Transverse colon (tissue), 4 donors: ENCODE data around the gene SHQ1. TPM values are rescaled to one million over a fixed set of nuclear protein-coding genes. Genes with fewer than 3 reads are reported as not detected.
"Not testable (repeated sequence)": the region's sequence is repeated elsewhere in the genome, so short reads cannot be mapped to it uniquely, and the experiment has no call there.

Source experiments
- DNase-seq: peaks from one replicate; pipeline ENCODE4 v3.0.0-alpha.2; 2019
- H3K27ac ChIP-seq, 4 donors: fragments of 200-600 bp; sonication (generic); 2 replicates each; pipeline ENCODE4 v1.5.1; 2016 to 2018; ENCODE audit warnings: inconsistent platforms in 4 of 4
- H3K27me3 ChIP-seq: fragments of 200-600 bp; sonication (generic); 2 replicates; pipeline ENCODE4 v1.5.1; 2017; ENCODE audit warnings: inconsistent platforms
- H3K36me3 ChIP-seq, 4 donors: fragments of 200-600 bp; sonication (generic); 2 replicates each; pipeline ENCODE4 v1.5.1; 2017 to 2019; ENCODE audit warnings: inconsistent platforms in 4 of 4
- H3K4me1 ChIP-seq, 4 donors: fragments of 200-600 bp; sonication (generic); 2 replicates each; pipeline ENCODE4 v1.5.1; 2017 to 2020; ENCODE audit warnings: inconsistent platforms in 4 of 4
- H3K4me3 ChIP-seq, 4 donors: fragments of 200-600 bp; sonication (generic); 1 replicate in 1 of 4; 2 replicates in 3 of 4; pipeline versions ENCODE4 v1.5.1 to v1.6.1; 2017 to 2019; ENCODE audit warnings: inconsistent platforms in 4 of 4
- H3K9me3 ChIP-seq, 2 donors: fragments of 200-600 bp; sonication (generic); 2 replicates each; pipeline ENCODE4 v1.5.1; 2017 to 2019; ENCODE audit warnings: inconsistent platforms in 2 of 2
- CTCF ChIP-seq, 5 experiments: fragments of 200-600 bp in 3 of 5; fragments of 450-650 bp in 2 of 5; sonication (generic) in 3 of 5; IDR thresholded peaks; 1 replicate in 2 of 5; 2 replicates in 3 of 5; pipeline ENCODE4 v1.5.1; 2016 to 2017; ENCODE audit warnings: antibody characterized with exemption in 5 of 5, inconsistent platforms in 3 of 5, mild to moderate bottlenecking in 2 of 5, moderate library complexity in 1 of 5
- EP300 ChIP-seq: sonication (generic); formaldehyde crosslinking; IDR thresholded peaks from one replicate; pipeline ENCODE4 v1.6.1; 2017; ENCODE audit warnings: antibody characterized with exemption, low read depth
- POLR2A ChIP-seq: fragments of 450-650 bp; IDR thresholded peaks from one replicate; pipeline ENCODE4 v1.6.1; 2016; ENCODE audit warnings: antibody characterized with exemption, mild to moderate bottlenecking, moderate library complexity
- POLR2AphosphoS5 ChIP-seq, 3 donors: sonication (generic); formaldehyde crosslinking; IDR thresholded peaks; one replicate each; pipeline ENCODE4 v1.6.1; 2016; ENCODE audit warnings: antibody characterized with exemption in 3 of 3
- WGBS, 2 donors: methylation state at CpG; one replicate each; pipeline ENCODE4 v1.1.5; 2018; ENCODE audit warnings: low coverage in 1 of 2; 5-methylcytosine and 5-hydroxymethylcytosine counted together
- in situ Hi-C, 4 donors: fragments of 200-750 bp; cut with MboI; loops; one replicate each; pipeline versions ENCODE4 v1.15.0 to v1.15.1; 2017; ENCODE audit warnings: low sequenced_read_pairs in 3 of 4, low pct_ligation_motif_present in 1 of 4, low pct_unique_long_range_greater_than_20kb in 1 of 4
- intact Hi-C: fragments of 100-400 bp; cut with DNase I; formaldehyde crosslinking; loops from one replicate; pipeline ENCODE4 v1.15.1; 2023; ENCODE audit warnings: low total_unique reads
- total RNA-seq, 4 donors: library from RNA; depleted of rRNA; stranded (reverse); fragments of >200 nt; gene quantifications; one replicate each; pipeline ENCODE4 v1.1.0, GENCODE V29; 2016

SHQ1 gene
- total RNA-seq, 4 donors from 2014 or later: 4.9 to 21.3 (median 13.1) TPM

DNA sequence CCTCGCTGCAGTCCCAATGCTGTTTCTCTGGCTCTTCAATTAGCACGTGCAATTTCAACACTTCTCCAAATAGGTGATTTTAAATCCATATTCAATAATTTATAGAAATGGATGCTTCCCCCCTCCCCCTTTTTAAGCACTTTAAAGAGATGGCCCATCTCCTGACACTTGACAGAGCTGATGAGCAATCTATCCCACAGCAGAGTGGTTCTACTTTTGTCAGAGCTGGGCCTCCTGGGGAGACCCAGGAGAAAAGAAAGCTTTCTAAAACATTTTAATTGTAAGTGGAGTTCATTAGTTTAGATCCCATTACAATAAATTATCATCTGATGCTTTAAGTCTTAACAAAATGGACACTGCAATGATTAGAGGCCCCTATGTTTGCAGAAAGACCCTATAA lies 127.7 kb downstream of the SHQ1 start:
- Histone ChIP-seq H3K27me3 (no peaks in the 10 kb centered on the region), H3K27ac (no peak overlapping the region), H3K4me1 (peaks cover 0 to 7% (median 3%) of the 10 kb centered on the region in 4 donors), H3K36me3 (no peaks in the 10 kb centered on the region), H3K9me3 (peaks cover 0 to 4% of the 10 kb centered on the region in 2 donors), H3K4me3 (no peak overlapping the region)
- in situ Hi-C loops (no loop called here), intact Hi-C loops (no loop called here)
- 80 to 98% methylated on average over 2 of the region's 2 CpGs for WGBS, 2 donors
- DNase-seq: no peak
- TF ChIP-seq EP300 (no peak), CTCF (IDR thresholded peaks at IDR 0.05) (no peak), POLR2A (no peak), POLR2AphosphoS5 (IDR thresholded peaks at IDR 0.05) (no peak)

DNA sequence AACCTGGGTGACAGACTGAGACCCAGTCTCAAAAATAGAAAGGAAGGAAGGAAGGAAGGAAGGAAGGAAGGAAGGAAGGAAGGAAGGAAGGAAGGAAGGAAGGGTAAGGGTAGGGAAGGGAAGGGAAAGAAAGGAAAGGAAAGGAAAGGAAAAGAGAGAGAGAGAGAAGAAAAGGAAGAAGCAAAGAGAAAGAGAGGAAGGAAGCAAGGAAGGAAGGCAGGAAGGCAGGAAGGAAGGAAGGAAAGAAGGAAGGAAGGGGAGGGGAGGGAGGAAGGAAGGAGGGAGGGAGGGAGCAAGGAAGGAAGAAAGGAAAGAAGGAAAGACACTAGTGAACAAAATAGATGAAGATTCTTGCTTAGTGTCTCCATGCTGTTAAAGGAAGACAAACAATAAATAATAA lies 129.1 kb downstream of the SHQ1 start:
- intact Hi-C loops (no loop called here), in situ Hi-C loops (no loop called here)
- no peaks in the 10 kb centered on the region for H3K36me3 ChIP-seq
- H3K4me3 ChIP-seq: no peak overlapping the region
- peaks cover 0 to 7% (median 3%) of the 10 kb centered on the region in 4 donors for H3K4me1 ChIP-seq
- TF ChIP-seq POLR2A: no peak
- TF ChIP-seq EP300: no peak
- no peak for TF ChIP-seq POLR2AphosphoS5 (IDR thresholded peaks at IDR 0.05)
- no peak for TF ChIP-seq CTCF (IDR thresholded peaks at IDR 0.05)
- H3K9me3 ChIP-seq: peaks cover 0 to 4% of the 10 kb centered on the region in 2 donors
- no peaks in the 10 kb centered on the region for H3K27me3 ChIP-seq
- DNase-seq: no peak
- no peak overlapping the region for H3K27ac ChIP-seq

DNA sequence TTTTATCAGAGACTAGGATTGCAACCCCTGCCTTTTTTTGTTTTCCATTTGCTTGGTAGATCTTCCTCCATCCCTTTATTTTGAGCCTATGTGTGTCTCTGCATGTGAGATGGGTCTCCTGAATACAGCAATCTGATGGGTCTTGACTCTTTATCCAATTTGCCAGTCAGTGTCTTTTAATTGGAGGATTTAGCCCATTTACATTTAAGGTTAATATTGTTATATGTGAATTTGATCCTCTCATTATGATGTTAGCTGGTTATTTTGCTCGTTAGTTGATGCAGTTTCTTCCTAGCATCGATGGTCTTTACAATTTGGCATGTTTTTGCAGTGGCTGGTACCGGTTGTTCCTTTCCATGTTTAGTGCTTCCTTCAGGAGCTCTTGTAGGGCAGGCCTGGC lies 134.1 kb downstream of the SHQ1 start:
- H3K27ac ChIP-seq, H3K9me3 ChIP-seq, H3K27me3 ChIP-seq, H3K36me3 ChIP-seq, H3K4me1 ChIP-seq, DNase-seq, intact Hi-C loops, in situ Hi-C loops, H3K4me3 ChIP-seq: not testable (repeated sequence)
- WGBS, 2 donors: 87% methylated on average over 3 of the region's 3 CpGs; no CpG with 5 or more reads in 1 of the 2 donors

DNA sequence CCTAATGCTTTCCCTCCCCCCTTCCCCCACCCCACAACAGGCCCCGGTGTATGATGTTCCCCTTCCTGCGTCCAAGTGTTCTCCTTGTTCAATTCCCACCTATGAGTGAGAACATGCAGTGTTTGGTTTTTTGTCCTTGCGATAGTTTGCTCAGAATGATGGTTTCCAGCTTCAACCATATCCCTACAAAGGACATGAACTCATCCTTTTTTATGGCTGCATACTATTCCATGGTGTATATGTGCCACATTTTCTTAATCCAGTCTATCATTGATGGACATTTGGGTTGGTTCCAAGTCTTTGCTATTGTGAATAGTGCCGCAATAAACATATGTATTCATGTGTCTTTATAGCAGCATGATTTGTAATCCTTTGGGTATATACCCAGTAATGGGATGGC lies 137.8 kb downstream of the SHQ1 start:
- WGBS, 2 donors: 95 to 100% methylated on average over 2 to 4 of the region's 4 CpGs
- H3K4me1 ChIP-seq, DNase-seq, H3K36me3 ChIP-seq, H3K27ac ChIP-seq, intact Hi-C loops, H3K27me3 ChIP-seq, H3K9me3 ChIP-seq, H3K4me3 ChIP-seq, in situ Hi-C loops: not testable (repeated sequence)

- TF ChIP-seq POLR2AphosphoS5 (IDR thresholded peaks at IDR 0.05) (no peak), EP300 (no peak), CTCF (IDR thresholded peaks at IDR 0.05) (no peak), POLR2A (no peak)
- Histone ChIP-seq H3K36me3 (no peaks in the 10 kb centered on the region), H3K9me3 (no peaks in the 10 kb centered on the region), H3K4me1 (no peaks in the 10 kb centered on the region), H3K27ac (no peak overlapping the region), H3K27me3 (no peaks in the 10 kb centered on the region), H3K4me3 (no peak overlapping the region)
- no peak for DNase-seq
- 81% methylated on average over 2 of the region's 2 CpGs; no CpG with 5 or more reads in 1 of the 2 donors for WGBS, 2 donors
- intact Hi-C loops (no loop called here), in situ Hi-C loops (no loop called here)
Measured at GRCh38 chr3:72708441-72708840, 139.8 kb downstream of the SHQ1 start.
